Spleen (tissue), 11 donors: Measurements from ENCODE around the gene ORMDL2. TPM values are rescaled to one million over a fixed set of nuclear protein-coding genes. Genes with fewer than 3 reads are reported as not detected.

Experiments
- DNase-seq: peaks from one replicate; pipeline ENCODE4 v3.0.0-alpha.2; 2020
- H3K27ac ChIP-seq, 8 donors: fragments of 200-600 bp; sonication (generic) in 7 of 8; 1 replicate in 4 of 8; 2 replicates in 4 of 8; pipeline versions ENCODE4 v1.5.0 to v1.8.0; 2016 to 2021; ENCODE audit warnings: inconsistent platforms in 4 of 8, mild to moderate bottlenecking in 4 of 8, moderate library complexity in 1 of 8
- H3K27me3 ChIP-seq, 7 donors: fragments of 200-600 bp; sonication (generic) in 6 of 7; replicated peaks in 1 of 7; 1 replicate in 4 of 7; 2 replicates in 3 of 7; pipeline versions ENCODE4 v1.5.0 to v1.8.0; 2016 to 2021; ENCODE audit warnings: inconsistent platforms in 3 of 7, mild to moderate bottlenecking in 1 of 7
- H3K36me3 ChIP-seq, 6 donors: fragments of 200-600 bp; sonication (generic) in 5 of 6; 1 replicate in 4 of 6; 2 replicates in 2 of 6; pipeline versions ENCODE4 v1.5.0 to v1.8.0; 2016 to 2021; ENCODE audit warnings: inconsistent platforms in 2 of 6
- H3K4me1 ChIP-seq, 6 donors: fragments of 200-600 bp; sonication (generic) in 5 of 6; 1 replicate in 3 of 6; 2 replicates in 3 of 6; pipeline versions ENCODE4 v1.5.0 to v1.8.0; 2016 to 2021; ENCODE audit warnings: inconsistent platforms in 3 of 6
- H3K4me3 ChIP-seq, 8 donors: fragments of 200-600 bp; sonication (generic) in 7 of 8; 1 replicate in 4 of 8; 2 replicates in 4 of 8; pipeline versions ENCODE4 v1.5.0 to v1.8.0; 2016 to 2021; ENCODE audit warnings: inconsistent platforms in 4 of 8, mild to moderate bottlenecking in 4 of 8, moderate library complexity in 2 of 8
- H3K9me3 ChIP-seq, 8 donors: fragments of 200-600 bp; sonication (generic) in 7 of 8; 1 replicate in 4 of 8; 2 replicates in 4 of 8; pipeline versions ENCODE4 v1.5.0 to v1.8.0; 2016 to 2021; ENCODE audit warnings: inconsistent platforms in 4 of 8
- POLR2A ChIP-seq, 3 donors: fragments of 450-650 bp; IDR thresholded peaks; one replicate each; pipeline ENCODE4 v1.5.1; 2017; ENCODE audit warnings: antibody characterized with exemption in 3 of 3, mild to moderate bottlenecking in 1 of 3
- POLR2AphosphoS5 ChIP-seq, 3 donors: sonication (generic); formaldehyde crosslinking; IDR thresholded peaks; one replicate each; pipeline ENCODE4 v1.5.1; 2017; ENCODE audit warnings: antibody characterized with exemption in 3 of 3
- WGBS, 5 donors: extraction: QIAGEN DNeasy Blood & Tissue Kit in 3 of 5; methylation state at CpG; one replicate each; pipeline versions ENCODE4 v1.1.5 to v1.1.7; 2013 to 2018; 5-methylcytosine and 5-hydroxymethylcytosine counted together
- intact Hi-C: fragments of 100-400 bp; cut with DNase I; formaldehyde crosslinking; loops from one replicate; pipeline ENCODE4 v1.15.0; 2023; ENCODE audit warnings: low total_unique reads
- polyA plus RNA-seq, 3 donors: library from polyadenylated mRNA; stranded (reverse); fragments of 200-250 nt; gene quantifications; one replicate each; pipeline ENCODE4 v1.2.1, GENCODE V29; 2013
- total RNA-seq, 7 donors: library from RNA; depleted of rRNA in 3 of 7; stranded (reverse); fragments of >200 nt in 3 of 7; fragmentation: NEBNext Ultra II Directional in 4 of 7; extraction: Animal tissue kit (Norgen Biotek cat#: 25700) in 4 of 7; gene quantifications; one replicate each; pipeline versions ENCODE4 v1.1.0 to v1.2.1, GENCODE V29; 2016 to 2021
- TF ChIP-seq, protein P1 (sequence below), 11 experiments: fragments of 200-600 bp in 7 of 11; fragments of 450-650 bp in 4 of 11; sonication (generic) in 4 of 11; IDR thresholded peaks in 8 of 11; conservative IDR thresholded peaks in 3 of 11; 1 replicate in 7 of 11; 2 replicates in 4 of 11; pipeline versions ENCODE4 v1.4.0 to v1.8.0; 2016 to 2021; ENCODE audit warnings: antibody characterized with exemption in 11 of 11, inconsistent platforms in 4 of 11, mild to moderate bottlenecking in 1 of 11
- donor health status: healthy with polysubstance abuse.
- donor health status: DM: no; HTN: no; CAD: no; lungs with moderate emphysema.
- donor health status: DM: no; HTN: no; CAD: no.
- donor health status: Bipolar disorder and iron deficiency.
- donor health status: healthy.
- donor health status: DM: no; HTN: no; CAD: no.
- donor health status: DM: yes; HTN: yes; CAD: no.

Gene ORMDL2
- total and polyA plus RNA-seq, 10 donors = 18.8 to 34.6 (median 28.0) TPM

GRCh38 chr12:55809274-55809673 lies 8.6 kb upstream of the ORMDL2 start:
- no peaks in the 10 kb centered on the region for H3K9me3 ChIP-seq
- H3K4me1 ChIP-seq = peaks cover 3 to 73% (median 29%) of the 10 kb centered on the region in 6 donors
- 90 to 93% (median 92%) methylated on average over 5 of the region's 5 CpGs for WGBS, 5 donors
- H3K36me3 ChIP-seq = peaks cover 0 to 86% (median 26%) of the 10 kb centered on the region in 6 donors
- no peak overlapping the region for H3K27ac ChIP-seq
- no peak for DNase-seq
- H3K27me3 ChIP-seq = no peaks in the 10 kb centered on the region
- TF ChIP-seq, protein P1, sequence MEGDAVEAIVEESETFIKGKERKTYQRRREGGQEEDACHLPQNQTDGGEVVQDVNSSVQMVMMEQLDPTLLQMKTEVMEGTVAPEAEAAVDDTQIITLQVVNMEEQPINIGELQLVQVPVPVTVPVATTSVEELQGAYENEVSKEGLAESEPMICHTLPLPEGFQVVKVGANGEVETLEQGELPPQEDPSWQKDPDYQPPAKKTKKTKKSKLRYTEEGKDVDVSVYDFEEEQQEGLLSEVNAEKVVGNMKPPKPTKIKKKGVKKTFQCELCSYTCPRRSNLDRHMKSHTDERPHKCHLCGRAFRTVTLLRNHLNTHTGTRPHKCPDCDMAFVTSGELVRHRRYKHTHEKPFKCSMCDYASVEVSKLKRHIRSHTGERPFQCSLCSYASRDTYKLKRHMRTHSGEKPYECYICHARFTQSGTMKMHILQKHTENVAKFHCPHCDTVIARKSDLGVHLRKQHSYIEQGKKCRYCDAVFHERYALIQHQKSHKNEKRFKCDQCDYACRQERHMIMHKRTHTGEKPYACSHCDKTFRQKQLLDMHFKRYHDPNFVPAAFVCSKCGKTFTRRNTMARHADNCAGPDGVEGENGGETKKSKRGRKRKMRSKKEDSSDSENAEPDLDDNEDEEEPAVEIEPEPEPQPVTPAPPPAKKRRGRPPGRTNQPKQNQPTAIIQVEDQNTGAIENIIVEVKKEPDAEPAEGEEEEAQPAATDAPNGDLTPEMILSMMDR (IDR thresholded peaks at IDR 0.05 in 8 of 11, conservative IDR thresholded peaks at IDR 0.05 in 3 of 11) = no peak
- TF ChIP-seq POLR2AphosphoS5 (IDR thresholded peaks at IDR 0.05) = no peak
- no peak for TF ChIP-seq POLR2A (IDR thresholded peaks at IDR 0.05)
- H3K4me3 ChIP-seq = no peak overlapping the region
- intact Hi-C loops = no loop called here

DNA sequence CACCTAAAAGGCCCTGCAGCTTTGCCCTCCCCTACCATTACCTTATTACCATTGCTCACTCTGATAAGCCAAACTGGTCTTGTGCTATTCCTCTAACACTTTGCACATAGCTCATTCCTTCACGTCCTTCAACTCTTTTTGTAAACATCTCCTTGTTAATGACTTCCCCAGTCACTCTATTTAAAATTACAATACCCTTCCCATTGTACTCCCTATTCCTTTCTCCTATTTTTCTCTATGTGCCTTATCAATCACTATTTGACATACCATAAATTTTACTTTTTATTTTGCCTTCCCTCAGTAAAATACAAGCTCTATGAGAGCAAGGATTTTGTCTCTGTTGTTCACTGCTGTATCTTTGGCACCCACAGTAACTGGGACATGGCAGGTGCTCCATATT lies 5.8 kb upstream of the ORMDL2 start:
- H3K4me1 ChIP-seq = peaks cover 25 to 77% (median 53%) of the 10 kb centered on the region in 6 donors
- H3K27me3 ChIP-seq = no peaks in the 10 kb centered on the region
- TF ChIP-seq POLR2AphosphoS5 (IDR thresholded peaks at IDR 0.05) (no peak), POLR2A (IDR thresholded peaks at IDR 0.05) (no peak)
- TF ChIP-seq, protein P1 (IDR thresholded peaks at IDR 0.05 in 8 of 11, conservative IDR thresholded peaks at IDR 0.05 in 3 of 11) = no peak
- peaks cover 0 to 76% (median 33%) of the 10 kb centered on the region in 6 donors for H3K36me3 ChIP-seq
- no peak overlapping the region for H3K4me3 ChIP-seq
- H3K9me3 ChIP-seq = no peaks in the 10 kb centered on the region
- DNase-seq = no peak
- intact Hi-C loops = no loop called here
- 57 to 71% (median 66%) methylated on average over 1 of the region's 1 CpG for WGBS, 5 donors
- H3K27ac ChIP-seq = no peak overlapping the region

DNA sequence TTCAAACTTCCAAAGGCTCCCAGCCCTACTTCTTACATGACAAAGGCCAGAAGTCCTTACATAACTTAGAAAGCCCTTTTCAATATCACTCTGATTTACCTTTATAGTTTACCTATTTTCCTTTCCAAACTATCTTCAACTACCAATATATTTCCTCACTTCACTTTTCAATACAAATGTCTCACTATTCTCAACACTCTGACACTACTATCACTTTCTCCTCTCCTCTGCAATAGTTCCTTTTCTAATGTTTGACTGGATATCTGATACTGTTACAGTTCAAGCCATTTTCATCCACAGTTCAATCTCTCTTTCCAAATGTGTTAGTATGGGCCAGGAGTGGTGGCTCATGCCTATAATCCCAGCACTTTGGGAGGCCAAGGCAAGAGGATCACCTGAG lies 3.6 kb upstream of the ORMDL2 start:
- H3K27me3 ChIP-seq = no peaks in the 10 kb centered on the region
- peaks cover 0 to 58% (median 17%) of the 10 kb centered on the region in 6 donors for H3K36me3 ChIP-seq
- H3K4me1 ChIP-seq = peaks cover 35 to 90% (median 63%) of the 10 kb centered on the region in 6 donors
- H3K4me3 ChIP-seq = no peak overlapping the region
- intact Hi-C loops = no loop called here
- H3K9me3 ChIP-seq = no peaks in the 10 kb centered on the region
- TF ChIP-seq POLR2AphosphoS5 (IDR thresholded peaks at IDR 0.05) = no peak
- TF ChIP-seq, protein P1 (IDR thresholded peaks at IDR 0.05 in 8 of 11, conservative IDR thresholded peaks at IDR 0.05 in 3 of 11) = no peak
- no peak for TF ChIP-seq POLR2A (IDR thresholded peaks at IDR 0.05)
- no peak overlapping the region for H3K27ac ChIP-seq
- no peak for DNase-seq

GRCh38 chr12:55815473-55815872 lies 2.4 kb upstream of the ORMDL2 start:
- H3K4me1 ChIP-seq = peaks cover 35 to 84% (median 61%) of the 10 kb centered on the region in 6 donors
- no peak for TF ChIP-seq POLR2AphosphoS5 (IDR thresholded peaks at IDR 0.05)
- no peak overlapping the region for H3K27ac ChIP-seq
- peak overlapping the region in 2 of 8 donors; percentile 79 to 80 for H3K4me3 ChIP-seq
- no peaks in the 10 kb centered on the region for H3K9me3 ChIP-seq
- H3K36me3 ChIP-seq = peaks cover 0 to 58% (median 21%) of the 10 kb centered on the region in 6 donors
- DNase-seq = no peak
- intact Hi-C loops = no loop called here
- no peaks in the 10 kb centered on the region for H3K27me3 ChIP-seq
- 88 to 93% (median 90%) methylated on average over 12 of the region's 12 CpGs for WGBS, 5 donors
